Nephron progenitor cell (in vitro differentiated cells): ENCODE measurements around the gene STS.
A peak's percentile ranks its signal among the peaks of the same experiment; 100 is the strongest.

ENCODE experiments used
- DNase-seq: peaks from one replicate; pipeline ENCODE4 v3.0.0; 2021
- H3K27ac Mint-ChIP-seq: 2 replicates; pipeline ENCODE4 v1.8.0; 2021; ENCODE audit warnings: mild to moderate bottlenecking, moderate library complexity, mixed read lengths
- H3K27me3 Mint-ChIP-seq: 2 replicates; pipeline ENCODE4 v1.8.0; 2021; ENCODE audit warnings: mild to moderate bottlenecking, low read depth, mixed read lengths; ENCODE audit not compliant: poor library complexity
- H3K36me3 Mint-ChIP-seq: 2 replicates; pipeline ENCODE4 v1.8.0; 2021; ENCODE audit warnings: low read depth, mixed read lengths
- H3K4me1 Mint-ChIP-seq: 2 replicates; pipeline ENCODE4 v1.8.0; 2021; ENCODE audit warnings: mixed read lengths
- H3K4me3 Mint-ChIP-seq: 2 replicates; pipeline ENCODE4 v1.8.0; 2021; ENCODE audit warnings: mild to moderate bottlenecking, moderate library complexity, mixed read lengths
- H3K9me3 Mint-ChIP-seq: 2 replicates; pipeline ENCODE4 v1.8.0; 2021; ENCODE audit warnings: mild to moderate bottlenecking, moderate library complexity, mixed read lengths
- TF ChIP-seq, protein P1 (sequence below): fragments of 200-600 bp; sonication (generic); IDR thresholded peaks from 2 replicates; pipeline ENCODE4 v1.5.0; 2021; ENCODE audit warnings: antibody characterized with exemption

STS gene

DNA sequence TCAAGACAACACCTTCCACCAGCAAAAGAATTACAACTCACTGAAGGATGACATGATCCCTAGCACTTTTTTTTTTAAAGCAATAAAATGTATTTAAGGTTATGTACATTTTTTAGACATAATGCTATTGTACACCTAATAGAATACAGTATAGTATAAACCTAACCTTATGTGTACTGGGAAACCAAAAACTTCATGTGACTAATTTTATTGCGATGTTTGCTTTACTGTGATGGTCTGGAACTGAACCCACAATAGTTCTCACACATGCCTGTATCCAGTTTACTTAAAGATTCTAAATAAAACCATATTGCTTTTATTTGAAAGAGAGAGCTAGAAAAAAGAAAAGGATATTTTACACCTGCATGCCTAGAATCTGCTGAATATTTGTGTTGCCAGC lies 4.4 kb upstream of the STS start:
- Mint-ChIP-seq H3K36me3 (peaks cover 38% of the 10 kb centered on the region), H3K4me3 (no peak overlapping the region), H3K4me1 (peaks cover 35% of the 10 kb centered on the region), H3K27me3 (no peaks in the 10 kb centered on the region), H3K27ac (no peak overlapping the region), H3K9me3 (peaks cover 9% of the 10 kb centered on the region)
- no peak for DNase-seq
- TF ChIP-seq, protein P1, sequence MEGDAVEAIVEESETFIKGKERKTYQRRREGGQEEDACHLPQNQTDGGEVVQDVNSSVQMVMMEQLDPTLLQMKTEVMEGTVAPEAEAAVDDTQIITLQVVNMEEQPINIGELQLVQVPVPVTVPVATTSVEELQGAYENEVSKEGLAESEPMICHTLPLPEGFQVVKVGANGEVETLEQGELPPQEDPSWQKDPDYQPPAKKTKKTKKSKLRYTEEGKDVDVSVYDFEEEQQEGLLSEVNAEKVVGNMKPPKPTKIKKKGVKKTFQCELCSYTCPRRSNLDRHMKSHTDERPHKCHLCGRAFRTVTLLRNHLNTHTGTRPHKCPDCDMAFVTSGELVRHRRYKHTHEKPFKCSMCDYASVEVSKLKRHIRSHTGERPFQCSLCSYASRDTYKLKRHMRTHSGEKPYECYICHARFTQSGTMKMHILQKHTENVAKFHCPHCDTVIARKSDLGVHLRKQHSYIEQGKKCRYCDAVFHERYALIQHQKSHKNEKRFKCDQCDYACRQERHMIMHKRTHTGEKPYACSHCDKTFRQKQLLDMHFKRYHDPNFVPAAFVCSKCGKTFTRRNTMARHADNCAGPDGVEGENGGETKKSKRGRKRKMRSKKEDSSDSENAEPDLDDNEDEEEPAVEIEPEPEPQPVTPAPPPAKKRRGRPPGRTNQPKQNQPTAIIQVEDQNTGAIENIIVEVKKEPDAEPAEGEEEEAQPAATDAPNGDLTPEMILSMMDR = no peak

DNA sequence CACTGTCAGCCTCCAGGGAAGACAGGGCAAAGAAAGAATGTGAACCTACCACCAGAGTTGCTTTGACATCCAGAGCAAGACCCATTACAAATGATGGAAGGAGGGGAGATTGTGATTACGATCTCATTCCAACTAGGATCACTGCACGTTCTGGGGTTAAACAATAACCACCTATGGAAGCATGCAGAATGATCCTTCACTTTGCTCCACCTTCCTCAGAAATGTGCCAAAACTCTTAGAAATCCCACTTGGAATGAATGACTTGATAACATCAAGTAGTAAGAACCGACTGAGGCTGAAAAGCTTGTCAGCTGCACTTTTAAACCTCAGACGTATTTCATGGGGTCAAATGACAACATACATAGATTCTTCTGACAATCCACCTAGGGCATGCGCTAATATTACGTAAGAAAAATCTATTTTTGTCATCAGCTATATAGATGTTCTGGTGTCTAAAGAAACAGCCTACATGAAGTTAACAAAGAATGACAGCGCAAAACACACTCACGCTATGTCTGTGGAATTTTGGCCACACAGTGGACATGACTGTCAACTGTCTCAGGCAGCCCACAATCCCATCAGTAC lies 3.5 kb upstream of the STS start:
- Mint-ChIP-seq H3K4me3 (no peak overlapping the region), H3K9me3 (peaks cover 9% of the 10 kb centered on the region), H3K36me3 (peaks cover 31% of the 10 kb centered on the region), H3K27me3 (no peaks in the 10 kb centered on the region), H3K27ac (no peak overlapping the region), H3K4me1 (peaks cover 35% of the 10 kb centered on the region)
- TF ChIP-seq, protein P1 = no peak
- no peak for DNase-seq

DNA sequence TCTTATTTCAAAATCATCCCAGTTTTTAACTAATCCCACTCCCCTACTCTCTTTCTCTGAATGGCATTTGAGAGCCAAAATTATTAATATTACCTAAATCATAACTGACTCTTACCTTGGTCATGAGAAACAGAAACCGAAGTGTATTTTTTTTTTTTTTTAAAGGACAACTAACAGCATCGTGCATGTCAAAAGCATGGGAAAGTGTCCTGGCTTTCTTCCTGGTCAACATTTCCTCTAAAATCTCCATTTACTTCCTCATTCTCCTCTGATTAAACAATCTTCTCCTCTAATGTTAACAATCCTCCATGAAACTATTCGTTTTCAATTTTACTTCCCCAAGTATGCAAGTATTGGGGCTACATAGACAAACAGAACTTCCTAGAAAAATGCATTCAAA lies 2.1 kb upstream of the STS start:
- no peaks in the 10 kb centered on the region for H3K27me3 Mint-ChIP-seq
- peak overlapping the region; percentile 60 for H3K4me3 Mint-ChIP-seq
- peaks cover 9% of the 10 kb centered on the region for H3K9me3 Mint-ChIP-seq
- peaks cover 19% of the 10 kb centered on the region for H3K36me3 Mint-ChIP-seq
- no peak for DNase-seq
- H3K27ac Mint-ChIP-seq = no peak overlapping the region
- TF ChIP-seq, protein P1 = no peak
- peaks cover 35% of the 10 kb centered on the region for H3K4me1 Mint-ChIP-seq

DNA sequence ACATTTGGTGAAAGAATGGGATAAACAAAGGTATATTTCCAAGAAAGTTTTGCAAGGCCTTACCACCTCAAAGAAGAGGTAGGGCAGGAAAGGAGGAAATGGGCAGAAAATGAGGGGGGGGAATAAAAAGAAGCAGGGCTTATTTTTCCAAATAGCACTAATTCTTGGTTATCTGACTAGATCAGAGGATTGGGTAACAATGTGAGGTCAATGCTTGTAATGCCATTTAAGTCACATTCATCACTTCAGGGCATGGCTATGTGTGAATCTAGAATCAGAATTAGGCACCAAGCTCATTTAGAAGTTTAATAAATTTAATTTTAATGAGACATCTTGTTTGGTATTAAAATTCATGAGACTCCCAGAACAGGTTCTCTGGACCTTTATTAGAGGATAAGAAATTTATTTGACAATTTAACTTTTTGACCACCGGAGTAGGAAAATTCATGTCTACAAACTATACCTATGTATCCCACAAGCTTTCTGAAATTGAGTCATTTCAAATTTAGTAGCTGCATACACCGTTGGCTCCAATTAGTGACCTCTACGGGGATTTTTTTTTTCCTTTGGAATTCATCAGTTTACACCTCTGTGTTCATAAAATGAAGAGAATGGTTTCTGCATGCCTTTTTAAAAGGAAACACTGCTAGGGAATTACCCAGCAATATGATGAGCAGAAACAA lies 1.4 kb upstream of the STS start:
- TF ChIP-seq, protein P1 = no peak
- peaks cover 9% of the 10 kb centered on the region for H3K9me3 Mint-ChIP-seq
- no peaks in the 10 kb centered on the region for H3K27me3 Mint-ChIP-seq
- DNase-seq = no peak
- H3K4me3 Mint-ChIP-seq = peak overlapping the region; percentile 60
- peaks cover 12% of the 10 kb centered on the region for H3K36me3 Mint-ChIP-seq
- no peak overlapping the region for H3K27ac Mint-ChIP-seq
- peaks cover 35% of the 10 kb centered on the region for H3K4me1 Mint-ChIP-seq

DNA sequence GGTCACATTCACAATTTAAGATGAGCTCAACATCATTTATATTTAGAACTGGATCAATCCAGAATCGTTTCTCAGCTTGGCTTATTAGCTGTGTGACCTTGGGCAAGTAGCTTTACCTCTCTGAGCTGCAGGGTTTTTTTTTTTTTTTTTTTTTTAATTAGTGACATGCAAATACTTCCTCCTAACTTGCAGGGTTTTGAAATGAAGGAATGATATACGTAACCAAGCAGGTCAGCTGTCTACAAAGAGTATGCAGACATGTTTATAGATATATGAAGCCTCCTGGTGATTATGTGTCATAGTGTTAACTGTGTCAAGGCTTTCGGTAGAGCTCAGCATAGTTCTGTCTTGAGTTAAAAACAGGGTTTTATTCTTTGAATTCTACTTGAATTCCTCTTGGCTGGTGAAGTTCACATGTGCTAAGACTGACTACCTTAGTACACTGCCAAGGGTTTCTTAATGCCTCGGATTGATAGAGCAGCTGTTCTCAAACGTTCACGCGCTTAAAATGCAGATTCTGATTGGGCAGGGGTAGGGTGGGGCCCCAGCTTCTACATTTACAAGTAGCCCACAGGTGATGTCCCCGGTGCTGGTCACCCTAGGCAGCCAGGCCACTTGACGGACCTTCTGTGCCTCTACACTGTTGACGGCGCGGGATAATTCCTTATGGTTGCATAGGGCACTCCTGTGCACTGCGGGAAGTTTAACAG lies 654 bp upstream of the STS start:
- Mint-ChIP-seq H3K27ac (peak overlapping the region; percentile 85), H3K27me3 (no peaks in the 10 kb centered on the region), H3K4me1 (peaks cover 35% of the 10 kb centered on the region), H3K36me3 (peaks cover 6% of the 10 kb centered on the region), H3K9me3 (peaks cover 5% of the 10 kb centered on the region), H3K4me3 (peak overlapping the region; percentile 90)
- TF ChIP-seq, protein P1 = no peak
- DNase-seq = no peak
